Adrenal gland (tissue), 12 donors: ENCODE results near the gene IMMT. TPM values are rescaled to one million over a fixed set of nuclear protein-coding genes. Genes with fewer than 3 reads are reported as not detected.

Experiments
- DNase-seq, 7 donors: peaks; one replicate each; pipeline ENCODE4 v3.0.0-alpha.2; 2019 to 2020
- H3K27ac ChIP-seq, 5 donors: fragments of 200-600 bp; sonication (generic) in 4 of 5; 1 replicate in 3 of 5; 2 replicates in 2 of 5; pipeline versions ENCODE4 v1.5.1 to v1.8.0; 2016 to 2020; ENCODE audit warnings: mild to moderate bottlenecking in 1 of 5
- H3K27me3 ChIP-seq: fragments of 200-600 bp; 2 replicates; pipeline ENCODE4 v1.8.0; 2021
- H3K36me3 ChIP-seq, 2 donors: fragments of 200-600 bp; replicated peaks in 1 of 2; 1 replicate in 1 of 2; 2 replicates in 1 of 2; pipeline versions ENCODE4 v1.5.1 to v1.8.0; 2018 to 2022
- H3K4me1 ChIP-seq, 2 donors: fragments of 200-600 bp; replicated peaks in 1 of 2; 1 replicate in 1 of 2; 2 replicates in 1 of 2; pipeline versions ENCODE4 v1.5.1 to v1.8.0; 2018 to 2021
- H3K4me3 ChIP-seq, 4 donors: fragments of 200-600 bp; sonication (generic) in 3 of 4; one replicate each; pipeline ENCODE4 v1.5.1; 2016 to 2018
- H3K9me3 ChIP-seq, 3 donors: fragments of 200-600 bp; sonication (generic) in 1 of 3; replicated peaks in 1 of 3; 1 replicate in 2 of 3; 2 replicates in 1 of 3; pipeline versions ENCODE4 v1.5.1 to v1.8.0; 2016 to 2021
- POLR2A ChIP-seq, 2 donors: fragments of 450-650 bp; IDR thresholded peaks; one replicate each; pipeline ENCODE4 v1.6.1; 2017; ENCODE audit warnings: antibody characterized with exemption in 2 of 2, mild to moderate bottlenecking in 2 of 2, moderate library complexity in 1 of 2
- WGBS, 4 donors: extraction: QIAGEN DNeasy Blood & Tissue Kit in 2 of 4; methylation state at CpG; one replicate each; pipeline versions ENCODE4 v1.1.5 to v1.1.7; 2013 to 2017; 5-methylcytosine and 5-hydroxymethylcytosine counted together
- intact Hi-C, 2 donors: fragments of 100-400 bp; cut with DNase I; formaldehyde crosslinking; loops; one replicate each; pipeline versions ENCODE4 v1.14.1 to v1.15.0; 2022 to 2023
- polyA plus RNA-seq, 3 donors: library from polyadenylated mRNA; stranded (reverse); fragments of 200-250 nt in 2 of 3; fragments of 350-450 nt in 1 of 3; fragmentation: Illumina TruSeq in 1 of 3; extraction: RNeasy Lipid Tissue Mini Kit (QIAGEN cat#74804) in 1 of 3; gene quantifications; one replicate each; pipeline ENCODE4 v1.2.3, GENCODE V29; 2013 to 2014
- total RNA-seq, 9 donors: library from RNA; depleted of rRNA in 4 of 9; stranded (reverse); fragments of >200 nt in 4 of 9; fragments of 120-200 nt in 1 of 9; fragmentation: NEBNext Ultra II Directional in 1 of 9; extraction: Animal tissue kit (Norgen Biotek cat#: 25700) in 1 of 9; gene quantifications; one replicate each; pipeline versions ENCODE4 v1.1.0 to v1.2.4, GENCODE V29; 2013 to 2023
- TF ChIP-seq, protein P1 (sequence below), 6 experiments: fragments of 450-650 bp in 4 of 6; fragments of 200-600 bp in 2 of 6; sonication (generic) in 1 of 6; IDR thresholded peaks; 1 replicate in 5 of 6; 2 replicates in 1 of 6; pipeline versions ENCODE4 v1.5.1 to v1.8.0; 2016 to 2021; ENCODE audit warnings: antibody characterized with exemption in 6 of 6, mild to moderate bottlenecking in 2 of 6, moderate library complexity in 1 of 6
- donor health status: healthy with polysubstance abuse.
- donor health status: Bipolar disorder and iron deficiency.
- donor health status: DM: yes; HTN: yes; CAD: no.
- donor health status: DM: no; HTN: no; CAD: no.
- donor health status: DM: no; HTN: no; CAD: no.
- donor health status: DM: yes; HTN: yes; CAD: no.

IMMT gene
- total and polyA plus RNA-seq, 12 donors, result 32.2 to 196 (median 130) TPM

DNA sequence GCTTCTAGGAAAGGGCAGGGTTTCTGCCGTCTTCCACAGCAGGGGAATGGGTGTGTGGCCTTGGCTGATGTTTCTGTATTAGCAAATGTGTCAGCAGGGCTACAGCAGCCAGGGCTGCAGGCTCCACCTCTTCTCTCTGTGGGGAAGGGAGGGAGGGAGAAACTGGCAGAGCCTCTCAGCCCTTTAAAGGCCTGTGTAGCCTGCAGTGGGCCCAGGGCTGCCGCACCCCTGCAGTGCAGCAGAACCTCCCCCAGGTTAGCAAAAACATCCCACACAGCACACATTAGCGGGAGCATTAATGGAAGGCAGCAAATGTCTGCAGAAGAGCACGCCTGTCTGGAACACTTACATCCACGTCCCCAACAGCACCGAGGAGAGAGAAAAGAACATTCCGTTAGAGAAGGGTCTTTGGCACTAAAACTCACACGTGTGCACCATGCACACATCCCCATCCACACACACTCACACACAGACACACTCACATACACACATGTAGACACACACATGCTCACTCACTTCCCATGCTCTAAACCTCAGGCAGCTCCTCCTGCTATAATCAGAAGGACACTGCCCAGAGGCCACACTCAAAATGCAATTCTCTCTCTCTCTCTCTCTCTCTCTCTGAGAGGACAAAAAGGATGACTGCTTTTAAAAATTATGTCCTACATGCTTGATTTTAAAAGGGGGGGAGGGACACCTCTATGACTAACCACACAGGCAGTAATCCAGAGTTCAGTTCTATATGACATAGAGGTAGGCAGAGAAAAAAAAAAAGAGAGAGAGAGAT lies 28.1 kb upstream of the IMMT start:
- Histone ChIP-seq H3K27ac (peak overlapping the region in 2 of 5 donors; percentile 45 to 58), H3K4me1 (peaks cover 9 to 19% of the 10 kb centered on the region in 2 donors), H3K27me3 (no peaks in the 10 kb centered on the region), H3K9me3 (no peaks in the 10 kb centered on the region), H3K4me3 (no peak overlapping the region), H3K36me3 (no peaks in the 10 kb centered on the region)
- intact Hi-C loops, result loop anchor here (2.0 to 5.0 kb wide), 2 partner anchors 143 to 144 kb away; no protein-coding TSS in a partner anchor
- TF ChIP-seq, protein P1, sequence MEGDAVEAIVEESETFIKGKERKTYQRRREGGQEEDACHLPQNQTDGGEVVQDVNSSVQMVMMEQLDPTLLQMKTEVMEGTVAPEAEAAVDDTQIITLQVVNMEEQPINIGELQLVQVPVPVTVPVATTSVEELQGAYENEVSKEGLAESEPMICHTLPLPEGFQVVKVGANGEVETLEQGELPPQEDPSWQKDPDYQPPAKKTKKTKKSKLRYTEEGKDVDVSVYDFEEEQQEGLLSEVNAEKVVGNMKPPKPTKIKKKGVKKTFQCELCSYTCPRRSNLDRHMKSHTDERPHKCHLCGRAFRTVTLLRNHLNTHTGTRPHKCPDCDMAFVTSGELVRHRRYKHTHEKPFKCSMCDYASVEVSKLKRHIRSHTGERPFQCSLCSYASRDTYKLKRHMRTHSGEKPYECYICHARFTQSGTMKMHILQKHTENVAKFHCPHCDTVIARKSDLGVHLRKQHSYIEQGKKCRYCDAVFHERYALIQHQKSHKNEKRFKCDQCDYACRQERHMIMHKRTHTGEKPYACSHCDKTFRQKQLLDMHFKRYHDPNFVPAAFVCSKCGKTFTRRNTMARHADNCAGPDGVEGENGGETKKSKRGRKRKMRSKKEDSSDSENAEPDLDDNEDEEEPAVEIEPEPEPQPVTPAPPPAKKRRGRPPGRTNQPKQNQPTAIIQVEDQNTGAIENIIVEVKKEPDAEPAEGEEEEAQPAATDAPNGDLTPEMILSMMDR (IDR thresholded peaks at IDR 0.05), result no peak
- TF ChIP-seq POLR2A (IDR thresholded peaks at IDR 0.05), result no peak
- WGBS, 4 donors, result 33 to 62% (median 41%) methylated on average over 6 to 8 of the region's 8 CpGs
- DNase-seq, result peak; percentile 59 to 83 (median 79)

DNA sequence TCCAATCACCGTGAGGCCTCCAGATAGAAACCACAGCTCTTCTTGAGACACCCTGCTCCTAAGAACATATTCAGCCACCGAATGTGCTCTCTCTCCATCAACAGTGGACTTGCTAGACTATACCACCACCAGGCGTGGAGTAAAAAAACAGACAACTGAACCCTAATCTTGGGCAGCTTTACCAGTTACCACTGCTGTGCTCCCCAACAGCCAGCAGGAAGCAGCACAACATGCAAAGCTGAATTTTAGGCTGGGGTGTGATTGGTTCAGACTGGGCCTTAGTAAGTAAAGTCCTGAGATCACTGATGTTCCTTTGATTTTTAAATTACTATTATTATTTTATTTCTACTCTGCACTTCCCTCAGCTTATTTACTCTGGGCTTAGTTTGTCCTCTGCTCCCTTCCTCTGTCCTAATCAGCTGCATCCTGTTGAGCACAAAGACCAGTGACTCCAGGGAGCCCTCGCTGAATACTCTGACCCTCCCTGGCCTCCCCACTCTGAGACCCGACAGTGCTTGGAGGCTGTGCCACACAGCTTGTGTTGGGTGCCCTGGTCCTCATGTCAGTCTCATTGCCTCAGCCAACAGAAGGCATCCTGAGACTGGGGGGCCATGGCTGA lies 25.9 kb upstream of the IMMT start:
- peak; percentile 42 to 83 (median 56) for DNase-seq
- Histone ChIP-seq H3K4me1 (peaks cover 9 to 19% of the 10 kb centered on the region in 2 donors), H3K36me3 (no peaks in the 10 kb centered on the region)

GRCh38 chr2:86219896-86220295 lies 24.6 kb upstream of the IMMT start:
- no peaks in the 10 kb centered on the region for H3K9me3 ChIP-seq
- intact Hi-C loops, result loop anchor here in 1 of 2 donors (5.0 kb wide), 1 partner anchor 147 kb away; no protein-coding TSS in a partner anchor
- H3K27ac ChIP-seq, result no peak overlapping the region
- H3K36me3 ChIP-seq, result no peaks in the 10 kb centered on the region
- H3K4me3 ChIP-seq, result no peak overlapping the region
- 49 to 81% (median 70%) methylated on average over 4 to 5 of the region's 5 CpGs for WGBS, 4 donors
- peaks cover 9 to 19% of the 10 kb centered on the region in 2 donors for H3K4me1 ChIP-seq
- TF ChIP-seq, protein P1 (IDR thresholded peaks at IDR 0.05), result no peak
- TF ChIP-seq POLR2A (IDR thresholded peaks at IDR 0.05), result no peak
- no peaks in the 10 kb centered on the region for H3K27me3 ChIP-seq
- DNase-seq, result no peak

More for the DNA sequence above, 25.9 kb upstream of the IMMT start:
- H3K27me3 ChIP-seq, result no peaks in the 10 kb centered on the region
- TF ChIP-seq, protein P1 (IDR thresholded peaks at IDR 0.05), result peak; percentile 65 to 95 (median 90)
- no peak for TF ChIP-seq POLR2A (IDR thresholded peaks at IDR 0.05)
- peak overlapping the region in 1 of 5 donors; percentile 18 for H3K27ac ChIP-seq
- 35 to 63% (median 44%) methylated on average over 5 of the region's 5 CpGs for WGBS, 4 donors
- intact Hi-C loops, result loop anchor here in 1 of 2 donors (5.0 kb wide), 1 partner anchor 146 kb away; no protein-coding TSS in a partner anchor
- no peak overlapping the region for H3K4me3 ChIP-seq
- H3K9me3 ChIP-seq, result no peaks in the 10 kb centered on the region

- H3K27ac ChIP-seq, result no peak overlapping the region
- no peak for DNase-seq
- TF ChIP-seq POLR2A (IDR thresholded peaks at IDR 0.05), result no peak
- TF ChIP-seq, protein P1 (IDR thresholded peaks at IDR 0.05), result no peak
- H3K27me3 ChIP-seq, result no peaks in the 10 kb centered on the region
- no peaks in the 10 kb centered on the region for H3K36me3 ChIP-seq
- no peaks in the 10 kb centered on the region for H3K9me3 ChIP-seq
- intact Hi-C loops, result no loop called here
- H3K4me1 ChIP-seq, result peaks cover 4 to 7% of the 10 kb centered on the region in 2 donors
- WGBS, 4 donors, result 81 to 93% (median 87%) methylated on average over 3 to 4 of the region's 4 CpGs
- H3K4me3 ChIP-seq, result no peak overlapping the region
These were observed 22.9 kb upstream of the IMMT start for GRCh38 chr2:86218124-86218523.
